Ovary (tissue), 3 donors: ENCODE data around the gene RASGRF2.

Experiments used
- POLR2A ChIP-seq: fragments of 450-650 bp; IDR thresholded peaks from one replicate; pipeline ENCODE4 v1.6.1; 2017; ENCODE audit warnings: antibody characterized with exemption, mild to moderate bottlenecking, moderate library complexity
- TF ChIP-seq, protein P1 (sequence below), 3 donors: fragments of 450-650 bp in 2 of 3; fragments of 200-600 bp in 1 of 3; IDR thresholded peaks; one replicate each; pipeline versions ENCODE4 v1.5.1 to v1.8.0; 2016 to 2022; ENCODE audit warnings: antibody characterized with exemption in 3 of 3, mild to moderate bottlenecking in 1 of 3
- donor health status: DM: no; HTN: no; CAD: no.

DNA sequence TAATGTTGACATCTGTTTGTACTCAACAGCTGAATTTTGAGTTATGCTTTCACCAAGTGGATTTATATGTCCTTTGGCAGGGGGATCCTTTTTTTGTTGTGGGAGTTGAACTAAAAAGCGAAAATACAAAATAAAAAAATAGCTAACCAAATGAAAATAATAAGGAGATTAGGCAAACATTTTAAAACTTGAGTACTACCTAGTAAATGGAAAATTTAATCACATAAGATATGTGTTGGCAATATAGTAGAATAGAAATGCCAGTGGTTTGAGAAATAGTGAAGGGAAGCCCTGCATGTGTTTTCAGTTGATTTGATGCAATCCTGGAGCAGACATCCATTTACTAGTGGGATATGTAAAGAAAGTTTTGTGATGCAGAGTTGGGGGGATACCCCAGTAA is 98.0 kb downstream of the RASGRF2 start:
- TF ChIP-seq, protein P1, sequence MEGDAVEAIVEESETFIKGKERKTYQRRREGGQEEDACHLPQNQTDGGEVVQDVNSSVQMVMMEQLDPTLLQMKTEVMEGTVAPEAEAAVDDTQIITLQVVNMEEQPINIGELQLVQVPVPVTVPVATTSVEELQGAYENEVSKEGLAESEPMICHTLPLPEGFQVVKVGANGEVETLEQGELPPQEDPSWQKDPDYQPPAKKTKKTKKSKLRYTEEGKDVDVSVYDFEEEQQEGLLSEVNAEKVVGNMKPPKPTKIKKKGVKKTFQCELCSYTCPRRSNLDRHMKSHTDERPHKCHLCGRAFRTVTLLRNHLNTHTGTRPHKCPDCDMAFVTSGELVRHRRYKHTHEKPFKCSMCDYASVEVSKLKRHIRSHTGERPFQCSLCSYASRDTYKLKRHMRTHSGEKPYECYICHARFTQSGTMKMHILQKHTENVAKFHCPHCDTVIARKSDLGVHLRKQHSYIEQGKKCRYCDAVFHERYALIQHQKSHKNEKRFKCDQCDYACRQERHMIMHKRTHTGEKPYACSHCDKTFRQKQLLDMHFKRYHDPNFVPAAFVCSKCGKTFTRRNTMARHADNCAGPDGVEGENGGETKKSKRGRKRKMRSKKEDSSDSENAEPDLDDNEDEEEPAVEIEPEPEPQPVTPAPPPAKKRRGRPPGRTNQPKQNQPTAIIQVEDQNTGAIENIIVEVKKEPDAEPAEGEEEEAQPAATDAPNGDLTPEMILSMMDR (IDR thresholded peaks at IDR 0.05), result no peak
- TF ChIP-seq POLR2A, result no peak
